ENCODE data around the gene RNGTT.
"Not testable (repeated sequence)": the region's sequence is repeated elsewhere in the genome, so short reads cannot be mapped to it uniquely, and the experiment has no call there.

Gene RNGTT

GRCh38 chr6:88970301-88970700, 6.9 kb upstream of the RNGTT start:
- DNase-seq, result no peak

- not testable (repeated sequence) for DNase-seq
These were observed 5.8 kb upstream of the RNGTT start for GRCh38 chr6:88969255-88969654.

GRCh38 chr6:88967891-88968290, 4.5 kb upstream of the RNGTT start:
- DNase-seq, result no peak

- DNase-seq, result no peak
These were observed 2.3 kb upstream of the RNGTT start for GRCh38 chr6:88965691-88966090.

GRCh38 chr6:88964509-88964908, 1.1 kb upstream of the RNGTT start:
- no peak for DNase-seq

- DNase-seq, result no peak
These were observed 4.6 kb downstream of the RNGTT start for GRCh38 chr6:88958842-88959241.

- DNase-seq, result no peak
These were observed 9.7 kb downstream of the RNGTT start for GRCh38 chr6:88953550-88954386.

GRCh38 chr6:88952065-88952704, 11.2 kb downstream of the RNGTT start:
- DNase-seq, result no peak

GRCh38 chr6:88945415-88946008, 17.9 kb downstream of the RNGTT start:
- no peak for DNase-seq

- no peak for DNase-seq
These were observed 29.9 kb downstream of the RNGTT start for GRCh38 chr6:88933521-88933920.

GRCh38 chr6:88932019-88932418, 31.4 kb downstream of the RNGTT start:
- not testable (repeated sequence) for DNase-seq

GRCh38 chr6:88922775-88923548, 40.5 kb downstream of the RNGTT start:
- no peak for DNase-seq

GRCh38 chr6:88921734-88922133, 41.7 kb downstream of the RNGTT start:
- no peak for DNase-seq

- DNase-seq, result no peak
These were observed 42.4 kb downstream of the RNGTT start for GRCh38 chr6:88920774-88921733.

- DNase-seq, result no peak
These were observed 43.3 kb downstream of the RNGTT start for GRCh38 chr6:88920088-88920487.

- no peak for DNase-seq
These were observed 44.4 kb downstream of the RNGTT start for GRCh38 chr6:88919032-88919431.

- no peak for DNase-seq
These were observed 46.7 kb downstream of the RNGTT start for GRCh38 chr6:88916615-88917208.

GRCh38 chr6:88914895-88915598, 48.4 kb downstream of the RNGTT start:
- no peak for DNase-seq

GRCh38 chr6:88914180-88914579, 49.2 kb downstream of the RNGTT start:
- no peak for DNase-seq

GRCh38 chr6:88913471-88913870, 49.9 kb downstream of the RNGTT start:
- DNase-seq, result no peak

Data from C1 segment of cervical spinal cord (tissue), 14 donors.